ENCODE data around the gene EGLN3.

DNA sequence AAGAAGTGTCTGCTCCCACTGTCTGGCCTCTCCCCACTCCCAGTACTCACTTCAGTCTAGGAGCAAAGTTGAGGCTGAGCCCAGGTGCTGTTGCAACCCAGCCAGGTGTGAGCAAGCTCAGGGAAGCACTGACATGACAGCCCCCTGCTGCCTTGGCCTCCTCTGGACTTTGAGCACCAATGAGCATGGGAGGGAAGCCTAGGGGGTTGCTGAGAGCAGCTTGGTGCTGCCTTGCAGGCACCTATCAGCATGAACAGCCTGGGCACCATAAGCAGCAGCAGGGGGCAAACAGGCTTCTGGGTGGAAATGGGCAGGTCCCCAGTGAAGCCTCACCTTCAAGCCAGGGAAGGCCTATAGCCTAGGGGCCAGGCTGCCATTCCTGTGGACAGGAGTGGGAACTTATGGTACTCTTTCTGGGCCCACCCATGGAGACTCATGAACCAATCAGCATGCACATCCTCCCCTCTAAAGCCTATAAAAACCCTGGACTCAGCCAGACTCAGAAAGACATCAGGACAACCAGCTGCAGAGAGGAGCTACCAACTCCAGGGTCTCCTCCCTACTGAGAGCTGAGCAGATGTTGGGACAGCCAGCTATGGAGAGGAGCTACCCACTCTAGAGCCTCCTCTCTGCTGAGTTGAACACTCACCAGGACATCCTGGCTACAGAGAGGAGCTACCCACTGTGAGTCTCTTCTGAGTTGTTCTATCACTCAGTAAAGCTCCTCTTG is 49.3 kb downstream of the EGLN3 start:
- TF ChIP-seq ZNF501 (tag by site-specific recombination; IDR thresholded peaks at IDR 0.05) = no peak
- TF ChIP-seq CTCF (tag by site-specific recombination; IDR thresholded peaks at IDR 0.05) = no peak
- no peak for TF ChIP-seq ZNF274 (IDR thresholded peaks at IDR 0.05; ENCODE audit: low read length)
- no peak for TF ChIP-seq ZNF274 (tag by site-specific recombination; IDR thresholded peaks at IDR 0.05; ENCODE audit: borderline replicate concordance)
- TF ChIP-seq ZBTB8A (tag by site-specific recombination; IDR thresholded peaks at IDR 0.05) = no peak
- TF ChIP-seq ZNF214 (tag by site-specific recombination; IDR thresholded peaks at IDR 0.05; ENCODE audit: borderline replicate concordance) = no peak
- TF ChIP-seq ZNF302 (tag by site-specific recombination; IDR thresholded peaks at IDR 0.05; ENCODE audit: low read depth) = no peak
- TF ChIP-seq, protein P1, sequence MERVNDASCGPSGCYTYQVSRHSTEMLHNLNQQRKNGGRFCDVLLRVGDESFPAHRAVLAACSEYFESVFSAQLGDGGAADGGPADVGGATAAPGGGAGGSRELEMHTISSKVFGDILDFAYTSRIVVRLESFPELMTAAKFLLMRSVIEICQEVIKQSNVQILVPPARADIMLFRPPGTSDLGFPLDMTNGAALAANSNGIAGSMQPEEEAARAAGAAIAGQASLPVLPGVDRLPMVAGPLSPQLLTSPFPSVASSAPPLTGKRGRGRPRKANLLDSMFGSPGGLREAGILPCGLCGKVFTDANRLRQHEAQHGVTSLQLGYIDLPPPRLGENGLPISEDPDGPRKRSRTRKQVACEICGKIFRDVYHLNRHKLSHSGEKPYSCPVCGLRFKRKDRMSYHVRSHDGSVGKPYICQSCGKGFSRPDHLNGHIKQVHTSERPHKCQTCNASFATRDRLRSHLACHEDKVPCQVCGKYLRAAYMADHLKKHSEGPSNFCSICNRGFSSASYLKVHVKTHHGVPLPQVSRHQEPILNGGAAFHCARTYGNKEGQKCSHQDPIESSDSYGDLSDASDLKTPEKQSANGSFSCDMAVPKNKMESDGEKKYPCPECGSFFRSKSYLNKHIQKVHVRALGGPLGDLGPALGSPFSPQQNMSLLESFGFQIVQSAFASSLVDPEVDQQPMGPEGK (tag by site-specific recombination; IDR thresholded peaks at IDR 0.05) = no peak

Measured in HEK293 (cell line).